ENCODE data around the gene B3GNT8.
"Not testable (repeated sequence)": the region's sequence is repeated elsewhere in the genome, so short reads cannot be mapped to it uniquely, and the experiment has no call there.

B3GNT8 gene

GRCh38 chr19:41384351-41384750 is 42.8 kb downstream of the B3GNT8 start:
- no peak for DNase-seq

DNA sequence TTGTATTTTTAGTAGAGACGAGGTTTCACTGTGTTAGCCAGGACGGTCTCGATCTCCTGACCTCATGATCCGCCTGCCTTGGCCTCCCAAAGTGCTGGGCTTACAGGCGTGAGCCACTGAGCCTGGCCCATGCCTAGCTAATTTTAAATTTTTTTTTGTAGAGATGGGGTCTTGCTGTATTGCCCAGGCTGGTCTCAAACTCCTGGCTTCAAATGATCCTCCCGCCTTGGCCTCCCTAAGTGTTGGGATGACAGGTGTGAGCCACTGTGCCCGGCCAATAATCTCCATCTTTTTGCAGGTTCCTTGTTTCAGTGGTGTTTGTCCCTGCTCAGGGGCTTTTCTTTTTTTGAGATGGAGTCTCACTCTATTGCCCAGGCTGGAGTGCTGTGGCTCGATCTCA is 45.6 kb downstream of the B3GNT8 start:
- DNase-seq: not testable (repeated sequence)

- no peak for DNase-seq
Measured at GRCh38 chr19:41377977-41378709, 49.0 kb downstream of the B3GNT8 start.

GRCh38 chr19:41376998-41377365 is 50.2 kb downstream of the B3GNT8 start:
- no peak for DNase-seq

DNA sequence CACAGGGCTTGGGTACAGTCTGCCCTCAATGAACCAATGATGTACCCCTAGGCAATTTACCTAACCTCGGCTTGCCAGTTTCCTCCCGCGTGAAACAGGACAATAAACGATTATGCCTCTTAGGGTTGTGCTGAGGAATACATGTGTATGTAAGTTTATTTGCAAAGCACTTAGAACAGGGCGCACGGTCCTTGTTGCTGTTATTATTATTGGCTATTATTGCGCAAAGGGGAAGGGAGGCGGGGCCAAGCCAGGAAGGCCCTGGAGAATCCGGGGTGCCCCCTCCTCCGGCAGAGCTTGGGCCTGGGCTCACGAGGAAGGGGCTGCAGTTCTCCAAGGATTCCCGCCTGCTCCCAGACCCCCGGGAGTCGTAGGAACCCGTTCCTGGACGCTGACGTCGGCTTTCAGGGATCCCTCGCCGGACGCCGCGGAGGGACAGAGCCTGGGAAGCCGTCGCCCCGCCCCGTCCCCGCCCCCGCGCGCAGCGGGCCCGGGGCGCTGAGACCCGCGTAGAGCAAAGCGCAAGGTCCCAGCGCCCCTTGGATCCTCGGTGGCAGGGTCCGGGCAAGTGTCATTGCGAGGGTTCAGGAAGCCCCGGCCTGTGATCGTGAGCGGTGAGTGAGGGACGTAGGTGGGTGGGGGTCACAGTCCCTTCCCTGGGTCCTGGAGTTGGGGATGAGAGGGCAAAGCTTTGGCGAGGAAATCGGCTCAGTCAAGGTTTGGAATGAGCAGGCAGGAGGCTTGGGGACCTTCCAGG is 50.8 kb downstream of the B3GNT8 start, which contains the start of gene TMEM91:
Gene TMEM91 (plus strand): TSS at position 293 of the 757 bp plus-strand sequence. CDS start 1,777 bp downstream, outside the sequence.
- DNase-seq: no peak

All from SHP77 treated with DMSO at 0.1 percent for 48 hours (cell line).